Psoas muscle (tissue), 8 donors: ENCODE data around the gene SLC14A1. TPM values are rescaled to one million over a fixed set of nuclear protein-coding genes. Genes with fewer than 3 reads are reported as not detected.

Experiments
- ATAC-seq, 4 donors: fragments of 200-7000 bp; cut with Tn5 transposase; one replicate each; pipeline ENCODE4 v1.9.1; 2020; ENCODE audit warnings: moderate library complexity in 3 of 4, mild to moderate bottlenecking in 2 of 4
- DNase-seq, 2 donors: peaks; one replicate each; pipeline ENCODE4 v3.0.0-alpha.2; 2020
- H3K27ac ChIP-seq: fragments of 200-600 bp; one replicate; pipeline ENCODE4 v1.8.0; 2022
- H3K27me3 ChIP-seq, 3 donors: fragments of 200-600 bp in 1 of 3; one replicate each; pipeline versions ENCODE4 v1.6.1 to v1.8.0; 2013 to 2022; ENCODE audit warnings: low read length in 2 of 3, mild to moderate bottlenecking in 2 of 3, moderate library complexity in 1 of 3; ENCODE audit not compliant: insufficient read depth in 3 of 3
- H3K36me3 ChIP-seq, 2 donors: fragments of 200-600 bp in 1 of 2; one replicate each; pipeline versions ENCODE4 v1.6.1 to v1.8.0; 2013 to 2022; ENCODE audit warnings: low read depth in 1 of 2, mild to moderate bottlenecking in 1 of 2, moderate library complexity in 1 of 2; ENCODE audit not compliant: insufficient read depth in 1 of 2
- H3K4me1 ChIP-seq: fragments of 200-600 bp; one replicate; pipeline ENCODE4 v1.8.0; 2022
- H3K4me3 ChIP-seq: fragments of 200-600 bp; one replicate; pipeline ENCODE4 v1.8.0; 2022; ENCODE audit warnings: mild to moderate bottlenecking
- H3K9me3 ChIP-seq: fragments of 200-600 bp; one replicate; pipeline ENCODE4 v1.8.0; 2022
- whole genome bisulfite sequencing, 3 donors: extraction: QIAGEN DNeasy Blood & Tissue Kit; methylation state at CpG; one replicate each; pipeline versions ENCODE4 v1.1.6 to v1.1.7; 2013; 5-methylcytosine and 5-hydroxymethylcytosine counted together
- intact Hi-C, 2 donors: fragments of 100-400 bp; cut with DNase I; formaldehyde crosslinking; loops; one replicate each; pipeline versions ENCODE4 v1.11.0 to v1.14.2; 2022
- polyA plus RNA-seq, 3 donors: library from polyadenylated mRNA; stranded (reverse); fragments of 200-250 nt; gene quantifications; one replicate each; pipeline ENCODE4 v1.2.3, GENCODE V29; 2013
- total RNA-seq, 4 donors: library from RNA; stranded (reverse); fragmentation: NEBNext Ultra II Directional in 2 of 4; extraction: Animal tissue kit (Norgen Biotek cat#: 25700) in 2 of 4; gene quantifications; one replicate each; pipeline versions ENCODE4 v1.2.1 to v1.2.4, GENCODE V29; 2021 to 2023
- TF ChIP-seq, protein P1 (sequence below): fragments of 200-600 bp; IDR thresholded peaks from one replicate; pipeline ENCODE4 v1.8.0; 2022; ENCODE audit warnings: antibody characterized with exemption
- donor health status: healthy with polysubstance abuse.
- donor health status: DM: no; HTN: no; CAD: no; lungs with moderate emphysema.
- donor health status: Bipolar disorder and iron deficiency.
- donor health status: healthy.
- donor health status: DM: yes; HTN: yes; CAD: no.
- donor health status: DM: no; HTN: no; CAD: no.
- donor health status: DM: no; HTN: no; CAD: no.
- donor health status: DM: yes; HTN: yes; CAD: no.

Gene SLC14A1
- total and polyA plus RNA-seq, 7 donors, result 1.3 to 10.9 (median 4.8) TPM

DNA sequence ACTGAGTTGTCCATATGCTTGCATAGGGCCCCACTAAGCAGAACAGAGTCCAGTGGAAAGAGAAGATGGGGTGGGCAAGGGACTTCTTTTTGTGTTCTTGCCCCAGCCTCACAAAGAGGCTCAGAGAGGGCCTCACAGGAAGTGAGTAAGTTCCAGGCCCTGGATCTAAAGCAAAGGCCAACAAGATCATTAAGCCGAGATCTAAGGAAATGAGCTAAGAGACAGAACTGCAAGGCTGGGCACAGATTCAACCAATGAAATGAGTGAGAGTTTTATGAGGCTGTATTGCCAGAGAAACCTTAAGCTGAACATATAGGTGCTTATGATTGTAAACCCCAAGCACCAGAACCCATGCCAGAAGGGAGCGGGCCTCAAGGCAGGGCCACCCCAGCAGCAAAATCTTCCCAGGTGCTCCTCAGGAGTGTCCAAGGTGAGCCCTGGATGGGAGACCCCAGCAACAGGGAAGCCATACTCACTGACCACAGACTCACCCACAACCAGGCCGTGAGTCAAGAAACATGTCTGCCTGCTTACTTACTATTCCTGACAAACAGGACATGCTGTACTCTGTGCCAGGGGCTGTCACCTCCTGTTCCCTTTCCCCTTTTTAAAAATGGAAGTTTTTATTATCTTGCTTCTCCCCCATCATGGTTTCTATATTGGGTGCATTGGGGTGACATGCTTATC is 40.2 kb downstream of the SLC14A1 start:
- H3K27ac ChIP-seq, result no peak overlapping the region
- DNase-seq (no peak), ATAC-seq (no peak)
- H3K27me3 ChIP-seq, result no peaks in the 10 kb centered on the region
- no peaks in the 10 kb centered on the region for H3K36me3 ChIP-seq
- H3K9me3 ChIP-seq, result no peaks in the 10 kb centered on the region
- no peaks in the 10 kb centered on the region for H3K4me1 ChIP-seq
- intact Hi-C loops, result no loop called here
- H3K4me3 ChIP-seq, result no peak overlapping the region
- TF ChIP-seq, protein P1, sequence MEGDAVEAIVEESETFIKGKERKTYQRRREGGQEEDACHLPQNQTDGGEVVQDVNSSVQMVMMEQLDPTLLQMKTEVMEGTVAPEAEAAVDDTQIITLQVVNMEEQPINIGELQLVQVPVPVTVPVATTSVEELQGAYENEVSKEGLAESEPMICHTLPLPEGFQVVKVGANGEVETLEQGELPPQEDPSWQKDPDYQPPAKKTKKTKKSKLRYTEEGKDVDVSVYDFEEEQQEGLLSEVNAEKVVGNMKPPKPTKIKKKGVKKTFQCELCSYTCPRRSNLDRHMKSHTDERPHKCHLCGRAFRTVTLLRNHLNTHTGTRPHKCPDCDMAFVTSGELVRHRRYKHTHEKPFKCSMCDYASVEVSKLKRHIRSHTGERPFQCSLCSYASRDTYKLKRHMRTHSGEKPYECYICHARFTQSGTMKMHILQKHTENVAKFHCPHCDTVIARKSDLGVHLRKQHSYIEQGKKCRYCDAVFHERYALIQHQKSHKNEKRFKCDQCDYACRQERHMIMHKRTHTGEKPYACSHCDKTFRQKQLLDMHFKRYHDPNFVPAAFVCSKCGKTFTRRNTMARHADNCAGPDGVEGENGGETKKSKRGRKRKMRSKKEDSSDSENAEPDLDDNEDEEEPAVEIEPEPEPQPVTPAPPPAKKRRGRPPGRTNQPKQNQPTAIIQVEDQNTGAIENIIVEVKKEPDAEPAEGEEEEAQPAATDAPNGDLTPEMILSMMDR, result no peak
- WGBS, 3 donors, result 69 to 79% (median 78%) methylated on average over 3 of the region's 3 CpGs

DNA sequence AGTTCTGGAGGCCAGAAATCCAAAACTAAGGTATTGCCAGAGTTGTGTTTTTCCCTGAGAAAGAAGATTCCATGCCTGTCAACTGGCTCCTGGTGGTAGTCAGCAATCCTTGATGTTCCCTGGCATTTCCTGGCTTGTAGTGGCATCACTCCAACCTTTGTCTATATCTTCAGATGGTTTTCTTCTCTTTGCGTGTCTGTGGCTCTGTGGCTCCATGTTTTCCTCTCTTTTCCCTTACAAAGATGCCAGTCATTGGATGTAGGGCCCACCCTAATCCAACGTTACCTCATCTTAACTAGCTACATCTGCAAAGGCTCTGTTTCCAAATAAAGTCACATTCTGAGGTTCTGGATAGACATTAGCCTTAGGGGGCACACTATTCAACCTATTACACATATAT is 41.8 kb downstream of the SLC14A1 start:
- TF ChIP-seq, protein P1, result no peak
- Histone ChIP-seq H3K4me1 (no peaks in the 10 kb centered on the region), H3K36me3 (no peaks in the 10 kb centered on the region), H3K4me3 (no peak overlapping the region), H3K9me3 (no peaks in the 10 kb centered on the region), H3K27me3 (no peaks in the 10 kb centered on the region), H3K27ac (no peak overlapping the region)
- ATAC-seq (no peak), DNase-seq (no peak)
- intact Hi-C loops, result no loop called here
- WGBS, 3 donors, result 36 to 70% (median 55%) methylated on average over 2 of the region's 2 CpGs

DNA sequence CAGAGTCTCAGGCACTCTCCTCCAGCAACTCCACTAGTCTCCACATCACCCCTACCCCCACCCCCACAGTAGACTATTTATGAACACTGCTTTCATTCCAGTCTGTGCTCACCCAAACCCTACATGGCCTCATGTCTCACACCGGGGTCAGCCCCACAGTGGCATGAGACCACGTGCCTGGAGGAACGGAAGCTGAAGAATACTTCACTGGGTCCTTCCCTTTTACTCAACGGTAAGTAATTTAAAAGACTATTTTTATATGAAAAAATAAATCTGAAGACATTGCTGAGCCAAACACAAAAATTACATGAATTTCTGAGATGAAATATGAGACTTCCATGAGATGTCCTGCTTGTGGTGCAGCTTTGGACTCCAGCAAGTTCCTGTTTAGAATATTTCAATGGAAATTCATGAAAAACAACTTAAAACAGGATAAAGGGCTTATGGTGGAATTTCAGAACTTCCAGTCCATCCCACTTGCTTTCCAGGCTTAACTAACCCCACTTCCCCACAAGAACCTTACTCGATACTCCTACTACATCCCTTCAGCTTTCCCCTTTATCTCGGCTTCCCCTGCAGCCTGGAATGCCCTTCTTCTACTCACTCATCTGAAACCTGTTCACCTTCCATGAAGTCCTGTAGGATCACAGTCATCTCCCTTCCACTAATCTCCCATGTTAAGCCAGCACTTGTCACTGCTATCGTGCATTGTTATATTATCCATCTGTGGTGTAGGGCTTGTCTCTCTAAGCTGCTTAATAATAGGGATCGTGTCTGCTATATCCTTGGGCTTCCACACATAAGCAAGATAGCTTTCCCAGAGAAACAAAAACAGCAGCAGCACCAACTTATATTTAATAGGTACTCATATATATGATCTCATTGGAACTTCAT is 47.9 kb downstream of the SLC14A1 start:
- Histone ChIP-seq H3K27ac (no peak overlapping the region), H3K4me1 (no peaks in the 10 kb centered on the region), H3K36me3 (no peaks in the 10 kb centered on the region), H3K27me3 (peaks cover 0 to 1% (median 0%) of the 10 kb centered on the region in 3 donors), H3K9me3 (no peaks in the 10 kb centered on the region), H3K4me3 (no peak overlapping the region)
- intact Hi-C loops, result no loop called here
- DNase-seq, result no peak
- ATAC-seq, result no peak
- TF ChIP-seq, protein P1, result no peak
- WGBS, 3 donors, result 71 to 83% (median 72%) methylated on average over 8 of the region's 8 CpGs

DNA sequence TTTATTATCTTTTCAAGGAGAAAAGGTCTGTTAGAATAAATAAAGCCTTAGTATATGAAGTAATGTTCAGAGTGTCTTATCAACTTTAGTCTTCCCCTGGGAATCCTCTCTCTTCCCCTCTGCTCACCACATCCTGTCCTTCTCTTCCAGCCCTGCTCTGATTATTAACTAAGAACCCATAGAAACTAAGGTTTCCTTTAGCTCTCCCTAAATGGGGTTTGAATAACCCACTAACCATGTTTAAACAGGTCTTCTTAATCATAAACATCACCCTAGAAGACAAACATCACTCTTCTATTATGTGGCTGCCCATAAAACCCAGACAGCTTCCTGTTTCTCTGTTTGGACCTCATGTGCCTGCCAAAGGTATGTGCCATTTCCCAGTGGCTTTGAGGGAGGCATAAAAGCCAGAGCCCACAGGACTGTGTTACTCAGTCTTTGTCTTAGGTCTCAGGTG is 50.1 kb downstream of the SLC14A1 start:
- intact Hi-C loops, result no loop called here

More for the DNA sequence above, 50.1 kb downstream of the SLC14A1 start:
- Histone ChIP-seq H3K27ac (no peak overlapping the region), H3K4me3 (no peak overlapping the region), H3K4me1 (no peaks in the 10 kb centered on the region), H3K9me3 (no peaks in the 10 kb centered on the region), H3K27me3 (peaks cover 0 to 2% (median 1%) of the 10 kb centered on the region in 3 donors), H3K36me3 (no peaks in the 10 kb centered on the region)
- ATAC-seq (no peak), DNase-seq (no peak)
- TF ChIP-seq, protein P1, result no peak
